ENCODE measurements around the gene MX2.

GRCh38 chr21:41411449-41412089 lies 49.7 kb downstream of the MX2 start:
- TF ChIP-seq CTCF (IDR thresholded peaks at IDR 0.05; ENCODE audit: low read depth, low read length) (0 out of 2 replicates have a peak, but pooled peaks have one; percentile 9), EZH2phosphoT487 (IDR thresholded peaks at IDR 0.05; ENCODE audit: low read depth) (no peak)
